Right lobe of liver (tissue), 6 donors: ENCODE measurements around the gene GYS2. TPM values are rescaled to one million over a fixed set of nuclear protein-coding genes. Genes with fewer than 3 reads are reported as not detected.
"Not testable (repeated sequence)": the region's sequence is repeated elsewhere in the genome, so short reads cannot be mapped to it uniquely, and the experiment has no call there.

ENCODE experiments used
- ATAC-seq, 4 donors: fragments of 200-7000 bp; cut with Tn5 transposase; one replicate each; pipeline ENCODE4 v1.9.1; 2020; ENCODE audit warnings: mild to moderate bottlenecking in 4 of 4, moderate library complexity in 4 of 4
- DNase-seq, 3 donors: peaks; one replicate each; pipeline ENCODE4 v3.0.0-alpha.2; 2020
- H3K27ac ChIP-seq, 3 donors: fragments of 200-600 bp; one replicate each; pipeline ENCODE4 v1.8.0; 2022
- H3K27me3 ChIP-seq, 2 donors: fragments of 200-600 bp; one replicate each; pipeline ENCODE4 v1.8.0; 2022
- H3K36me3 ChIP-seq, 4 donors: fragments of 200-600 bp; sonication (generic) in 1 of 4; one replicate each; pipeline versions ENCODE4 v1.5.1 to v1.8.0; 2017 to 2022; ENCODE audit warnings: control low read depth in 1 of 4
- H3K4me1 ChIP-seq, 4 donors: fragments of 200-600 bp; sonication (generic) in 1 of 4; one replicate each; pipeline versions ENCODE4 v1.5.1 to v1.8.0; 2017 to 2022; ENCODE audit warnings: control low read depth in 1 of 4
- H3K4me3 ChIP-seq, 3 donors: fragments of 200-600 bp; one replicate each; pipeline ENCODE4 v1.8.0; 2022
- H3K9me3 ChIP-seq, 4 donors: fragments of 200-600 bp; sonication (generic) in 1 of 4; one replicate each; pipeline versions ENCODE4 v1.5.1 to v1.8.0; 2017 to 2022; ENCODE audit warnings: control low read depth in 1 of 4
- POLR2A ChIP-seq: fragments of 450-650 bp; IDR thresholded peaks from one replicate; pipeline ENCODE4 v1.6.1; 2017; ENCODE audit warnings: antibody characterized with exemption, mild to moderate bottlenecking
- WGBS: methylation state at CpG from one replicate; pipeline ENCODE4 v1.1.6; 2018; ENCODE audit warnings: low coverage, low lambda C conversion rate; ENCODE audit not compliant: insufficient coverage; ENCODE audit errors: missing lambda C conversion rate; 5-methylcytosine and 5-hydroxymethylcytosine counted together
- intact Hi-C, 2 donors: fragments of 100-400 bp; cut with DNase I; formaldehyde crosslinking; loops; one replicate each; pipeline versions ENCODE4 v1.11.2 to v1.14.1; 2022
- total RNA-seq, 6 experiments: library from RNA; depleted of rRNA in 2 of 6; stranded (reverse); fragments of >200 nt in 2 of 6; fragmentation: NEBNext Ultra II Directional in 3 of 6; extraction: Animal tissue kit (Norgen Biotek cat#: 25700) in 3 of 6; gene quantifications; one replicate each; pipeline versions ENCODE4 v1.1.0 to v1.2.4, GENCODE V29; 2016 to 2023
- TF ChIP-seq, protein P1 (sequence below), 4 donors: fragments of 200-600 bp in 3 of 4; fragments of 450-650 bp in 1 of 4; IDR thresholded peaks; one replicate each; pipeline versions ENCODE4 v1.5.1 to v1.8.0; 2016 to 2022; ENCODE audit warnings: antibody characterized with exemption in 4 of 4, mild to moderate bottlenecking in 2 of 4
- donor health status: DM: no; HTN: yes; CAD: no.
- donor health status: DM: no; HTN: no; CAD: no.
- donor health status: DM: no; HTN: no; CAD: no.
- donor health status: DM: no; HTN: yes; CAD: no.
- donor health status: DM: no; HTN: yes; CAD: no.

GYS2 gene
- total RNA-seq, 6 experiments from 2014 or later: 28.4 to 72.4 (median 47.1) TPM

DNA sequence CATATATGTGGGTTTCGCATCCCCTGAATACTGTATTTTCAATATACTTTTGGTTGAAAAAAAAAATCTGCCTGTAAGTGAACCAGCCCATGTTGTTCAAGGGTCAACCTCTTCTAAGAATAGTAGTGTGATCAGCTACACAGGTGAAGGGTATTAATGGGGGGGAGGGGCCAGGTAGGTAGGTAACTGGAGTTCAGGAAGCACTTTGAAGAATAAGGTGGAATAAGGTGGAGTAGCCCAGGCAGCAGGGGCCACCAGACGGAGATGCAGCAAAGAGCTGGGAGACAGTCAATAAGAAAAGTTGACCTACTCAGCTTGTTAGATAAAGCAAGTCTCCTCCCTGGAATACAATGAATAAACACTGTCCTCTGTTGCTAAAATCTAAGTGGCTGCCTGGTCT is 43.7 kb upstream of the GYS2 start:
- no peaks in the 10 kb centered on the region for H3K27me3 ChIP-seq
- peaks cover 0 to 4% (median 0%) of the 10 kb centered on the region in 4 donors for H3K36me3 ChIP-seq
- intact Hi-C loops: no loop called here
- no peak overlapping the region for H3K27ac ChIP-seq
- no peaks in the 10 kb centered on the region for H3K4me1 ChIP-seq
- no peak for ATAC-seq
- H3K9me3 ChIP-seq: no peaks in the 10 kb centered on the region
- H3K4me3 ChIP-seq: no peak overlapping the region
- TF ChIP-seq, protein P1, sequence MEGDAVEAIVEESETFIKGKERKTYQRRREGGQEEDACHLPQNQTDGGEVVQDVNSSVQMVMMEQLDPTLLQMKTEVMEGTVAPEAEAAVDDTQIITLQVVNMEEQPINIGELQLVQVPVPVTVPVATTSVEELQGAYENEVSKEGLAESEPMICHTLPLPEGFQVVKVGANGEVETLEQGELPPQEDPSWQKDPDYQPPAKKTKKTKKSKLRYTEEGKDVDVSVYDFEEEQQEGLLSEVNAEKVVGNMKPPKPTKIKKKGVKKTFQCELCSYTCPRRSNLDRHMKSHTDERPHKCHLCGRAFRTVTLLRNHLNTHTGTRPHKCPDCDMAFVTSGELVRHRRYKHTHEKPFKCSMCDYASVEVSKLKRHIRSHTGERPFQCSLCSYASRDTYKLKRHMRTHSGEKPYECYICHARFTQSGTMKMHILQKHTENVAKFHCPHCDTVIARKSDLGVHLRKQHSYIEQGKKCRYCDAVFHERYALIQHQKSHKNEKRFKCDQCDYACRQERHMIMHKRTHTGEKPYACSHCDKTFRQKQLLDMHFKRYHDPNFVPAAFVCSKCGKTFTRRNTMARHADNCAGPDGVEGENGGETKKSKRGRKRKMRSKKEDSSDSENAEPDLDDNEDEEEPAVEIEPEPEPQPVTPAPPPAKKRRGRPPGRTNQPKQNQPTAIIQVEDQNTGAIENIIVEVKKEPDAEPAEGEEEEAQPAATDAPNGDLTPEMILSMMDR (IDR thresholded peaks at IDR 0.05): no peak
- TF ChIP-seq POLR2A: no peak
- DNase-seq: no peak
- 100% methylated on average over 2 of the region's 2 CpGs for WGBS

DNA sequence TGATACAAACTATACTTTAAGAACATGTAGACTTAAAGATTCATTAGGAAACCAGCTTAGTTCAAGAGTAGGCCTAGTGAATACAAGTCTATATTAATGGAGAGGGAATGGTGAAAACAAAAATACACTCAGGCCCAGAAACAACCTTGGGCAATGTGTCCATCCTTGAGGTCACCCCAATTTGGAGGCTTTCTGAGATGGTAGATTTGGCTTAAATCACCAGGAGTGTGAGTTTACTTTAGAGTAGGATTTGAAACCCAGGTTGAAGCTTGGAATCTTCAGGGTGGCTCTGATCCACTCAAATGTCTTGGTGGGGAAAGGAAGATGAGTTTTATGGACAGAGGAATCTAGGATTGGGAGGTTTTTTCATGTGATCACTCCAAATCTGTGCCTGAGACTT is 42.5 kb upstream of the GYS2 start:
- no peak for TF ChIP-seq POLR2A
- TF ChIP-seq, protein P1 (IDR thresholded peaks at IDR 0.05): no peak
- no peak for ATAC-seq
- intact Hi-C loops: no loop called here
- Histone ChIP-seq H3K27me3 (no peaks in the 10 kb centered on the region), H3K9me3 (no peaks in the 10 kb centered on the region), H3K4me1 (no peaks in the 10 kb centered on the region), H3K4me3 (no peak overlapping the region), H3K27ac (no peak overlapping the region), H3K36me3 (peaks cover 0 to 4% (median 0%) of the 10 kb centered on the region in 4 donors)
- DNase-seq: no peak

DNA sequence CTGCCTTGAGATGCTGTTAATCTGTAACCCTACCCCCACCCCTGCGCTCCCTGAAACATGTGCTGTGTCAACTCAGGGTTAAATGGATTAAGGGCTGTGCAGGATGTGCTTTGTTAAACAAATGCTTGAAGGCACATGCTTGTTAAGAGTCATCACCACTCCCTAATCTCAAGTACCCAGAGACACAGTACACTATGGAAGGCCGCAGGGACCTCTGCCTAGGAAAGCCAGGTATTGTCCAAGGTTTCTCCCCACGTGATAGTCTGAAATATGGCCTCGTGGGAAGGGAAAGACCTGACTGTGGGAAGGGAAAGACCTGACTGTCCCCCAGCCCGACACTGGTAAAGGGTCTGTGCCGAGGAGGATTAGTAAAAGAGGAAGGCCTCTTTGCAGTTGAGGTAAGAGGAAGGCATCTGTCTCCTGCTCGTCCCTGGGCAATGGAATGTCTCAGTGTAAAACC is 40.4 kb upstream of the GYS2 start:
- WGBS: 54% methylated on average over 6 of the region's 7 CpGs
- H3K4me1 ChIP-seq, H3K27ac ChIP-seq, ATAC-seq, intact Hi-C loops, H3K36me3 ChIP-seq, H3K9me3 ChIP-seq, H3K27me3 ChIP-seq, DNase-seq, H3K4me3 ChIP-seq: not testable (repeated sequence)

GRCh38 chr12:21644516-21644915 is 39.9 kb upstream of the GYS2 start:
- ATAC-seq: no peak
- Histone ChIP-seq H3K4me3 (no peak overlapping the region), H3K27me3 (no peaks in the 10 kb centered on the region), H3K9me3 (no peaks in the 10 kb centered on the region), H3K4me1 (no peaks in the 10 kb centered on the region), H3K27ac (no peak overlapping the region), H3K36me3 (peaks cover 0 to 4% (median 0%) of the 10 kb centered on the region in 4 donors)
- intact Hi-C loops: no loop called here
- no peak for DNase-seq
- 88% methylated on average over 4 of the region's 4 CpGs for WGBS
- TF ChIP-seq POLR2A: no peak
- TF ChIP-seq, protein P1 (IDR thresholded peaks at IDR 0.05): no peak

DNA sequence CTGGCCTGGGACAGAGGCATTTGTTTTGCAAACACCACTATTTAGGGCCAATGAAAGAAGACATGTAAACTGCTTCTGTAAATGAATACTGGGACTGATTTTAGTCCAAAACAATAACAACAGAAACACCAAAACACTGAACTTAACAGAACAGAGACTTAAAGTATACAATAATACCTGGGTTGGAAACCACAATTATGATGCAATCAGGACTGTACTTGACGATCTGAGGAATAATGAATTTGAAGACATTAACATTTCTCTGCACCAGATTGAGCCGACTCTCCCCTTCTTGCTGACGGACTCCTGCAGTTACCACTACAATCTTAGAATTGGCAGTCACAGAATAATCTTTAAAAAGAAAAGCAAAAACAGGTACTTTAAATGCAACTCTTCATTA is 39.1 kb upstream of the GYS2 start:
- peaks cover 0 to 4% (median 0%) of the 10 kb centered on the region in 4 donors for H3K36me3 ChIP-seq
- H3K27me3 ChIP-seq: no peaks in the 10 kb centered on the region
- no peak overlapping the region for H3K4me3 ChIP-seq
- H3K4me1 ChIP-seq: no peaks in the 10 kb centered on the region
- ATAC-seq (no peak), DNase-seq (no peak)
- intact Hi-C loops: no loop called here
- H3K9me3 ChIP-seq: no peaks in the 10 kb centered on the region
- no peak for TF ChIP-seq POLR2A
- TF ChIP-seq, protein P1 (IDR thresholded peaks at IDR 0.05): no peak
- 79% methylated on average over 3 of the region's 3 CpGs for WGBS
- no peak overlapping the region for H3K27ac ChIP-seq
